Esophagus squamous epithelium (tissue), 5 donors: ENCODE measurements around the gene CENPP. TPM values are rescaled to one million over a fixed set of nuclear protein-coding genes. Genes with fewer than 3 reads are reported as not detected.

ENCODE experiments used
- DNase-seq: peaks from one replicate; lab custom pipeline; 2025; lab: John Stamatoyannopoulos, UW
- H3K27ac ChIP-seq, 4 donors: fragments of 200-600 bp; sonication (generic); one replicate each; pipeline ENCODE4 v1.5.1; 2016 to 2019; ENCODE audit warnings: mild to moderate bottlenecking in 1 of 4
- H3K27me3 ChIP-seq, 4 donors: fragments of 200-600 bp; sonication (generic); 1 replicate in 3 of 4; 2 replicates in 1 of 4; pipeline versions ENCODE4 v1.5.1 to v1.6.0; 2017 to 2021; ENCODE audit warnings: antibody characterized with exemption in 1 of 4
- H3K36me3 ChIP-seq, 3 donors: fragments of 200-600 bp; sonication (generic); one replicate each; pipeline ENCODE4 v1.5.1; 2016 to 2019
- H3K4me1 ChIP-seq, 3 donors: fragments of 200-600 bp; sonication (generic); one replicate each; pipeline ENCODE4 v1.5.1; 2017 to 2019
- H3K4me3 ChIP-seq, 4 donors: fragments of 200-600 bp; sonication (generic); 1 replicate in 3 of 4; 2 replicates in 1 of 4; pipeline ENCODE4 v1.5.1; 2016 to 2019; ENCODE audit warnings: mild to moderate bottlenecking in 2 of 4, moderate library complexity in 1 of 4
- H3K9me3 ChIP-seq, 3 donors: fragments of 200-600 bp; sonication (generic); one replicate each; pipeline ENCODE4 v1.5.1; 2016 to 2019
- CTCF ChIP-seq, 6 experiments: fragments of 450-650 bp in 4 of 6; fragments of 200-600 bp in 2 of 6; sonication (generic) in 2 of 6; IDR thresholded peaks; one replicate each; pipeline ENCODE4 v1.5.1; 2016 to 2019; ENCODE audit warnings: antibody characterized with exemption in 6 of 6, mild to moderate bottlenecking in 4 of 6, moderate library complexity in 4 of 6
- POLR2A ChIP-seq, 4 donors: fragments of 450-650 bp; IDR thresholded peaks; one replicate each; pipeline ENCODE4 v1.6.1; 2017; ENCODE audit warnings: antibody characterized with exemption in 4 of 4, mild to moderate bottlenecking in 4 of 4, moderate library complexity in 3 of 4
- WGBS, 2 donors: methylation state at CpG; one replicate each; pipeline ENCODE4 v1.1.5; 2018; 5-methylcytosine and 5-hydroxymethylcytosine counted together
- intact Hi-C: fragments of 100-400 bp; cut with DNase I; formaldehyde crosslinking; loops from one replicate; pipeline ENCODE4 v1.15.0; 2022
- total RNA-seq, 4 donors: library from RNA; depleted of rRNA; stranded (reverse); fragments of >200 nt; gene quantifications; one replicate each; pipeline ENCODE4 v1.1.0, GENCODE V29; 2016
- donor health status: DM: yes; HTN: yes; CAD: no.

The CENPP gene
- total RNA-seq, 4 donors from 2014 or later: 6.0 to 10.7 (median 7.5) TPM

- H3K27ac ChIP-seq: peak overlapping the region in 3 of 4 donors; percentile 19 to 63 (median 62)
- intact Hi-C loops: no loop called here
- no peak overlapping the region for H3K4me3 ChIP-seq
- no peak for DNase-seq
- no peaks in the 10 kb centered on the region for H3K36me3 ChIP-seq
- WGBS, 2 donors: 48 to 79% methylated on average over 7 of the region's 7 CpGs
- H3K27me3 ChIP-seq: no peaks in the 10 kb centered on the region
- TF ChIP-seq CTCF (IDR thresholded peaks at IDR 0.05) (no peak), POLR2A (IDR thresholded peaks at IDR 0.05) (no peak)
- H3K4me1 ChIP-seq: peaks cover 0 to 18% (median 0%) of the 10 kb centered on the region in 3 donors
- H3K9me3 ChIP-seq: peaks cover 0 to 4% (median 0%) of the 10 kb centered on the region in 3 donors
These were observed 24.3 kb downstream of the CENPP start for GRCh38 chr9:92349771-92350739.

DNA sequence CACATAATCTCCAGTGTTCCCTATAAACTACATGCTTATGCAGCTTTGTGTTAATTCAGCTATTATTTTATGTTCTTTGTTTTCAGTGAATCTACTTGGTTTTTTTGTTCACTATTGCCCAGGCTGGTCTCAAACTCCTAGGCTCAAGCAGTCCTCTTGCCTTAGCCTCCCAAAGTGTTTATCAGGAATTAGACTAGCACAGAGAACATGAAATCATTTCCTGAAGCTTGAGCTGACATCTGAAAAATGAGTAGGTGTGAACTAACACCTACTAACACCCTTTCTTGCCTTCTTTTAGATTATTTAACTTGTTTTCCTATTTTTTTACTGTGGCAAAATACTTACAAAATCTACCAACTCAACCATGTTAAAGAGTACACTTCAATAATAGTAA, 25.0 kb downstream of the CENPP start:
- peak overlapping the region in 3 of 4 donors; percentile 19 to 63 (median 62) for H3K27ac ChIP-seq
- peaks cover 0 to 18% (median 0%) of the 10 kb centered on the region in 3 donors for H3K4me1 ChIP-seq
- intact Hi-C loops: no loop called here
- no peaks in the 10 kb centered on the region for H3K27me3 ChIP-seq
- TF ChIP-seq CTCF (IDR thresholded peaks at IDR 0.05) (no peak), POLR2A (IDR thresholded peaks at IDR 0.05) (no peak)
- no peak for DNase-seq
- no peaks in the 10 kb centered on the region for H3K36me3 ChIP-seq
- H3K4me3 ChIP-seq: no peak overlapping the region
- peaks cover 0 to 8% (median 0%) of the 10 kb centered on the region in 3 donors for H3K9me3 ChIP-seq

- Histone ChIP-seq H3K36me3 (no peaks in the 10 kb centered on the region), H3K4me3 (no peak overlapping the region), H3K27me3 (no peaks in the 10 kb centered on the region), H3K4me1 (peaks cover 0 to 18% (median 0%) of the 10 kb centered on the region in 3 donors), H3K27ac (no peak overlapping the region), H3K9me3 (peaks cover 0 to 14% (median 7%) of the 10 kb centered on the region in 3 donors)
- no peak for DNase-seq
- no peak for TF ChIP-seq CTCF (IDR thresholded peaks at IDR 0.05)
- TF ChIP-seq POLR2A (IDR thresholded peaks at IDR 0.05): no peak
- intact Hi-C loops: no loop called here
- WGBS, 2 donors: 64% methylated on average over 6 of the region's 6 CpGs
These were observed 27.3 kb downstream of the CENPP start for GRCh38 chr9:92353051-92353450.

DNA sequence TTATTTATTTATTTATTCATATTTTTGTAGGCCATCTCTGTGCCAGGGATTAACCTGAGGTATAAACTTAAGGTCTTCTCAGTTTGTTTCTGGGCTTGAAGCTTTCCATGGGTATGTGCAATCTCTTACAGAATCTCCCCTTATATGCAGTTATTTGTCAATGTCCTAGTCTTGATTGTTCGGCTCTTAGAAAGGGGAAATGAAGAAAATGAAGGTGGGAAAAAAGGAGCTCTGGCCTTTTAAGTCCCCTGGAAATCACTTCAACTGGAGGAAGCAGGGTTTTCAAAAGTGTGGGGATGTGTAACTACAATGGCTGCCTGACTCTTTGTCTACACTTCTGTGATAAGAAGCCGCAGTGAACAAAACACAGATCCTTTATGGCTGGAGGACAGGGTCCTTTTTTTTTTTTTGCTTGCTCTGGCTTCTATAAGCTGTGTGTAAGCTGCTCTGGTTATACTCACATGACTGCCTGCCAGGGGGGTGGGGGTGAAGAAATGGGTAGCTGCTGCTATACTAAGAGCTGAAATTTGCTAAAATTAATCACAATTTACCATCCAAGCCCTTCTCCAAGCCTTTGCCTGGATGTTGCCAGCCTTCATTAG, 33.7 kb downstream of the CENPP start:
- DNase-seq: no peak

More for the DNA sequence above, 33.7 kb downstream of the CENPP start:
- intact Hi-C loops: no loop called here
- no peak for TF ChIP-seq CTCF (IDR thresholded peaks at IDR 0.05)
- no peak for TF ChIP-seq POLR2A (IDR thresholded peaks at IDR 0.05)
- 64 to 80% methylated on average over 2 of the region's 2 CpGs for WGBS, 2 donors
- H3K4me1 ChIP-seq: no peaks in the 10 kb centered on the region
- peaks cover 0 to 14% (median 7%) of the 10 kb centered on the region in 3 donors for H3K9me3 ChIP-seq
- H3K36me3 ChIP-seq: no peaks in the 10 kb centered on the region
- H3K27me3 ChIP-seq: no peaks in the 10 kb centered on the region
- no peak overlapping the region for H3K27ac ChIP-seq
- no peak overlapping the region for H3K4me3 ChIP-seq
